Skeletal muscle tissue (tissue), 4 donors: ENCODE measurements around the gene TOX3. TPM values are rescaled to one million over a fixed set of nuclear protein-coding genes. Genes with fewer than 3 reads are reported as not detected.

Source experiments
- H3K27ac ChIP-seq: one replicate; pipeline ENCODE4 v1.7.0; 2013; ENCODE audit warnings: mild to moderate bottlenecking, low read depth, low read length, inconsistent platforms
- H3K27me3 ChIP-seq, 3 donors: one replicate each; pipeline ENCODE4 v1.7.0; 2013; ENCODE audit warnings: low read length in 3 of 3; ENCODE audit not compliant: control insufficient read depth in 3 of 3, insufficient read depth in 3 of 3
- H3K36me3 ChIP-seq, 3 donors: one replicate each; pipeline ENCODE4 v1.7.0; 2013; ENCODE audit warnings: low read length in 3 of 3; ENCODE audit not compliant: control insufficient read depth in 3 of 3, insufficient read depth in 3 of 3
- H3K4me1 ChIP-seq, 3 donors: one replicate each; pipeline ENCODE4 v1.7.0; 2013; ENCODE audit warnings: low read length in 3 of 3, mild to moderate bottlenecking in 3 of 3; ENCODE audit not compliant: control insufficient read depth in 3 of 3, insufficient read depth in 3 of 3
- H3K4me3 ChIP-seq, 3 donors: one replicate each; pipeline ENCODE4 v1.7.0; 2013; ENCODE audit warnings: low read length in 3 of 3
- H3K9ac ChIP-seq, 3 donors: one replicate each; pipeline ENCODE4 v1.7.0; 2013; ENCODE audit warnings: low read length in 3 of 3, mild to moderate bottlenecking in 3 of 3, moderate library complexity in 2 of 3, low read depth in 1 of 3
- H3K9me3 ChIP-seq, 3 donors: one replicate each; pipeline ENCODE4 v1.7.0; 2013; ENCODE audit warnings: low read length in 3 of 3; ENCODE audit not compliant: control insufficient read depth in 3 of 3
- total RNA-seq: library from RNA; depleted of rRNA; stranded (reverse); fragments of >200 nt; gene quantifications from one replicate; pipeline ENCODE4 v1.2.3, GENCODE V29; 2014
- donor health status: Osteomylitis.

Gene TOX3
- total RNA-seq, 1 donor from 2014 or later: 0.52 TPM

DNA sequence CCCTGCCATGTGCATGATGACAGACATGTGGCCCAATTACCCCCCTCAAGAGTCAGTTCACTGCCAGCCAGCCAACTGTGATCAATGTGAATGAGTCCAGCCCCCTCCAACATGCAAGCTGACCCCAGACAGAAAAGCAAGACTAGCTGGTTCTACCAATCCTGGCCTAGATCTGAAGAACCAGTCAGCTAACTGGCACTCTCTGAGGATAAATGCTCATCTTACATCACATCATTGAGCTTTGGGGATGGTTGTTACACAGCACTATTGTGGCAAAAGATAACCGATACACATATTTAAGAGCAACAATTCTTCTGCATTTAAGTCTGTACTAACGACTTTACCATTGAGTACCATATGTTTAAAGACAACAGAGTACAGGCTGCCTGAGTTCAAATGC lies 106.7 kb downstream of the TOX3 start:
- Histone ChIP-seq H3K4me1 (no peaks in the 10 kb centered on the region), H3K27me3 (no peaks in the 10 kb centered on the region), H3K9me3 (peaks cover 0 to 5% (median 0%) of the 10 kb centered on the region in 3 donors), H3K9ac (no peak overlapping the region), H3K36me3 (no peaks in the 10 kb centered on the region), H3K27ac (no peak overlapping the region), H3K4me3 (no peak overlapping the region)

DNA sequence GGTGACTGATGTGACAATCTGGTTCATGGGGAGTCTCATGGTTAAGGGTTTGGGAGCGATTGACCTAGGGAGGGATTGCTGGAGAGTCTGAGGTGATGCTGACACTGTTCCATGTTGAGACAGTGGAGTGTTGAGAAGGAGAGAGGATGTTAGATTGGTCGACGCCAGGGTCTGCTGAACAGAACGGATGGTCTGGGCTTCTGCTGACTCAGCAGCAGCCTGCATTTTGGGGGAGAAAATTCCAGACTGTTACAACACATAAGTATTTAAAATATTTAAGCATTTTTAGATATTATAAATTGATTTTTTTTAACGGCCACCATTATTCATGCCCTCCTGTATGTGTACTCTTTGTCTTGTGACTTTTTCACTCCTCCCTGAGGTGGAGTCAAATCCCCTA lies 107.2 kb downstream of the TOX3 start:
- Histone ChIP-seq H3K4me3 (no peak overlapping the region), H3K9ac (no peak overlapping the region), H3K9me3 (peaks cover 0 to 5% (median 0%) of the 10 kb centered on the region in 3 donors), H3K27ac (no peak overlapping the region), H3K27me3 (no peaks in the 10 kb centered on the region), H3K36me3 (no peaks in the 10 kb centered on the region), H3K4me1 (no peaks in the 10 kb centered on the region)

DNA sequence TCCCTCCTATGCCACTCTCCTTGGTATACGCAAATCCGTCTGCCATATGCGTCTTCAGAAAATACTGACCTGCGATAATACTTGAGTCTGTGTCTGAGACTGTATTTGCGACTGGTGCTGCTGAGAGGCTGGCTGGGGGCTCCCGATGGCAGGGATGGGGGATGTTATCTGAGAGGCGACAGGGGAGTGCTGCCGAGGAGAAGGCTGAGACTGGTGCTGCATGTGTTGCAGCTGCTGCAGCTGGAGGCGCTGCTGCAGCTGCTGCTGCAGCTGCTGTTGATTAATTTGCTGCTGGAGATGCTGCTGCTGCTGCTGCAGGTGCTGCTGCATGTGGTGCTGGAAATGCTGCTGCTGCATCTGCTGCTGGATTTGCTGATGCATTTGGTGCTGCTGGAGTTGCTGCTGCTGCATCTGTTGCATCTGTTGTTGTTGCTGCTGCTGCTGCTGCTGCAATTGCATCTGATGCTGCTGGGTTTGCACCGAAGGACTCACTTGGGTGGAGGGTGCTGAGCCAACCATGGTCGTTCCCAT lies 107.7 kb downstream of the TOX3 start:
- H3K4me1 ChIP-seq: no peaks in the 10 kb centered on the region

DNA sequence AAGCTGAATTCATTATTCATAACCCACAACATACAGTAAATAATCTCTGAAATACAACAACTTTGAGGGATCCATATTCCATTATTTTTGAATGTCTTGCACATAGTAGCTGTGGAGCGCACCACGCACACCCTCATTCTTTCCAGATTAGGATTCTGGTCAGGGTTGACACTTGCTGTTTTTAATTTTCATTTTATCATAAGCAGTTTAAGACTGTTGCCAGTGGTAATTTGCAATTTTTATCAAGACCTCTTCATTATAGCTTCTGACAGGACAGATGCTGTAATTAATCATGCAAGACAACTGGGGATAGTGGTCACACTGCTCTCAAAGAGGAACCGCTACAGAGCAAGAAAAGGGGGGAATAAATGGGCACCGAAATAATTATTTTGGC lies 109.7 kb downstream of the TOX3 start:
- Histone ChIP-seq H3K9me3 (peaks cover 0 to 5% (median 0%) of the 10 kb centered on the region in 3 donors), H3K27ac (no peak overlapping the region)

More for the DNA sequence above, 107.7 kb downstream of the TOX3 start:
- Histone ChIP-seq H3K27me3 (no peaks in the 10 kb centered on the region), H3K9me3 (peaks cover 0 to 5% (median 0%) of the 10 kb centered on the region in 3 donors), H3K9ac (no peak overlapping the region), H3K27ac (no peak overlapping the region), H3K36me3 (no peaks in the 10 kb centered on the region), H3K4me3 (no peak overlapping the region)

DNA sequence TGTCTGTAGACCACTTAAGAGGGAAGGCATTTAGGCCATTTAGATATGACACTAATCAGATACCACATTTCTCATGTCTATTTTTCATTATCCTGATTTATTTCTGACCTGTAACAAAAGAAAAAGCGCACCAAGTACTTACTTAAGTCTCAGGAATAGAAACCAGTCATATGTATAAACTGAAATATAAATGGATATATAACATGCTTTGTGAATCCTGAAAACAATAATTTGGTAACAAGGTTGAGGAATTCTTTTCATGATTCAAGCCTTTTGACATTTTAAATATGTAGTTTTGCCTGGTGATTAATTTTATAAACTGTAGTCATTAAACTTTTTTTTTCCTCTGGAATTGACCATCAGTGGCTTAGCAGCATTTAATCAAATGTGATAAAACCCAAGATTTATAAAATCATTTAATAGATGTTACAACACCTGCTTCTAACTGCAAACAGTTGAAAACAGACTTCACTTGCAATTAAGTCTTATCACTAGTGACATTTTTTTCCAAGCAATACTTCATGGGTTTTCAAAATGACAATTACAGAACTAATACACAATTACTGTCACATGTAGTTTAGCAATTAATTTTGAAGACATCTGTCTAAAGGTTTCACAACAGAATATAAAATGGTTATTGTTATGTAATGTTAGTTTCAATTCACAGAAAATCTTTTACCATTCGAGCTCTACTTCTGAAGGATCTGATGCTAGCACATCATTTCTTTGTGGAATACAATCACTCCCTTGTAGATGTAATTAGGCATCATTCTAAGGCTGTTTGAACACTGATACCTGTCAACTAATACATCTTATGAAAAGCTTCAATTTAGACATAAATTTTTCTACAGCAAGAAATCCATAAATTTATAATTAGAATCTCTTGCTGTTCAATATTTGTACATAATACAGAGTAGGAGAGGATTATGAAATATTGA lies 110.3 kb downstream of the TOX3 start:
- H3K9ac ChIP-seq: no peak overlapping the region
- no peak overlapping the region for H3K4me3 ChIP-seq
- H3K27ac ChIP-seq: no peak overlapping the region
- H3K36me3 ChIP-seq: no peaks in the 10 kb centered on the region
- H3K27me3 ChIP-seq: no peaks in the 10 kb centered on the region
- peaks cover 0 to 5% (median 0%) of the 10 kb centered on the region in 3 donors for H3K9me3 ChIP-seq
- no peaks in the 10 kb centered on the region for H3K4me1 ChIP-seq

More for the DNA sequence above, 109.7 kb downstream of the TOX3 start:
- no peak overlapping the region for H3K4me3 ChIP-seq
- no peaks in the 10 kb centered on the region for H3K36me3 ChIP-seq
- H3K9ac ChIP-seq: no peak overlapping the region
- no peaks in the 10 kb centered on the region for H3K27me3 ChIP-seq
- H3K4me1 ChIP-seq: no peaks in the 10 kb centered on the region

DNA sequence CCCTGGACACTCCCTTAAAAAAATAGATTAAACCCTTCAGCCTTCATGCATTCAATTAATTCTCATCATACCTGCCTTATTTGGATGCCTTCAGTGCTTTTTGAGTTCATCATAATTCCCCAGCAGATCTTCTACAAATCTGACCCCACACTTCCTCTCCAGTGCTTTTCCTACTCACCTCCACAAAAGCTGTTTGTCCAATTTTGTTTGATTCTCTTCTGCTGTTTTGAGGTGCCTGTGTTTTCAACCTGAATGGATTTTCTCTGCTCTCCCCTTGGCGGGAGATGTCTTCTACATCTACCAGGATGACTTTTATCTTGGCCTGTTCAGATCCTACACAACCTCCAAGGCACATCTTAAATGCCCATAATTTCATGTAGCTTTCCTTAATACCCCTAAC lies 112.7 kb downstream of the TOX3 start:
- Histone ChIP-seq H3K36me3 (no peaks in the 10 kb centered on the region), H3K27ac (no peak overlapping the region), H3K27me3 (no peaks in the 10 kb centered on the region), H3K9me3 (no peaks in the 10 kb centered on the region), H3K4me1 (no peaks in the 10 kb centered on the region), H3K4me3 (no peak overlapping the region), H3K9ac (no peak overlapping the region)

GRCh38 chr16:52433643-52434042 lies 113.3 kb downstream of the TOX3 start:
- Histone ChIP-seq H3K9ac (no peak overlapping the region), H3K9me3 (no peaks in the 10 kb centered on the region), H3K27ac (no peak overlapping the region), H3K27me3 (no peaks in the 10 kb centered on the region), H3K4me1 (no peaks in the 10 kb centered on the region), H3K4me3 (no peak overlapping the region), H3K36me3 (no peaks in the 10 kb centered on the region)

DNA sequence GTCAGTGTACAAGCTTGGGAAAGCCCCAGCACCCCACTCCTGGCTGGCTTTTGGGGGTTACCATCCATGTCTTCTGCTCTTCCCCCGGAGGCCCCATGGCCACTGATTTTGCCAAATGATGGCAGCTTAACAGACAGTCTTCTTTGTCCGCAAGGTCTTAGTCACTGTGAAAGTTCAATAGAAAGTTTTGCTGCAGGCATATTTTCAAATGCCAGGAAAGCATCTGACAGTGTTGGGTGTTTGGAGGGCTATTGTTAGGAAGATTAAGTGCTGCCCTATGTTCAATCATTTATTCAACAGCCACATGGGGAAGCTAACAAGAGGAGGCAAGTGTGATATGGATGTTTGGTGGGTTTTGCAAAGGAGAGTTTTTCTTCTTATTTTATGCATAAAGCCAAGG lies 122.4 kb downstream of the TOX3 start:
- Histone ChIP-seq H3K27ac (no peak overlapping the region), H3K9me3 (no peaks in the 10 kb centered on the region), H3K4me3 (no peak overlapping the region), H3K36me3 (no peaks in the 10 kb centered on the region), H3K4me1 (no peaks in the 10 kb centered on the region), H3K9ac (no peak overlapping the region), H3K27me3 (no peaks in the 10 kb centered on the region)

GRCh38 chr16:52422307-52422706 lies 124.6 kb downstream of the TOX3 start:
- no peaks in the 10 kb centered on the region for H3K4me1 ChIP-seq

DNA sequence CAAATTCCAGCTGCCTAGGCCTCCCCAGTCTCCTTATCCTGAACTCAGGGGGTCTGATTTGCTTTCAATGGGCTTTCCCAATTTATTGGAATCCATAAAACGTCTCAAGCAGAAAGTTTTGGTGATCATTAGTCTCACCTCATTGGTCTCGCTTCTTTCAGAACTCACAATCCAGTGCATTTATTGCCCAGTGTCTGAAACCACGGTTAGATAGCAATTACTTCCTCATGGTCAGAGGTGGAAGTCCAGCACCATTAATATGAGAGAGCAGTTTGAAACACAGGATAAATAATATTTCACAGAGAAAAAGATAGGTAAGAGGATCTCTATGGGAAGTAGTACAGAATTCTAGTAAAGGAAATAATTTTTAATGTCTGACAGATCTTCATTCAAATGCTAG lies 128.7 kb downstream of the TOX3 start:
- Histone ChIP-seq H3K27me3 (no peaks in the 10 kb centered on the region), H3K9ac (no peak overlapping the region), H3K9me3 (no peaks in the 10 kb centered on the region), H3K4me3 (no peak overlapping the region), H3K4me1 (no peaks in the 10 kb centered on the region), H3K27ac (no peak overlapping the region), H3K36me3 (no peaks in the 10 kb centered on the region)

More at GRCh38 chr16:52422307-52422706, 124.6 kb downstream of the TOX3 start:
- Histone ChIP-seq H3K27ac (no peak overlapping the region), H3K36me3 (no peaks in the 10 kb centered on the region), H3K9me3 (no peaks in the 10 kb centered on the region), H3K27me3 (no peaks in the 10 kb centered on the region), H3K4me3 (no peak overlapping the region), H3K9ac (no peak overlapping the region)
